SW 1271 (cell line): ENCODE results near the gene GALNT13.
"Not testable (repeated sequence)": the region's sequence is repeated elsewhere in the genome, so short reads cannot be mapped to it uniquely, and the experiment has no call there.

Experiments
- DNase-seq, 2 experiments: peaks; one replicate each; lab custom pipeline; 2025; lab: John Stamatoyannopoulos, UW

The GALNT13 gene

DNA sequence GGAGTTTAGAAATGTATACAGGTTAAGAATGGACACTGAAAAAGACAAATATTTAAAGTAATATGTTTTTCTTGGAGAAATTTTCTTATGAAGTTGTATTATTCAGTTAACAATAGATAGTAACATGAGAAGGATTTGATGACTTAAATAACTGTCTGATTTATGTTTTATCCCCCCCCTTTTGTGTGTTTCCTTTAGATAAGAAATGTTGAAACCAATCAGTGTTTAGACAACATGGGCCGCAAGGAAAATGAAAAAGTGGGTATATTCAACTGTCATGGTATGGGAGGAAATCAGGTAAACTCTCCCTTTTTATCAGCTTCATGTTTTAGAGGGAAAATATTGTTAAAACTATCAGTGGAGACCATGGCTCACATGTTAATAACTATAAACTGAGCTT is 537.1 kb downstream of the GALNT13 start:
- no peak for DNase-seq

DNA sequence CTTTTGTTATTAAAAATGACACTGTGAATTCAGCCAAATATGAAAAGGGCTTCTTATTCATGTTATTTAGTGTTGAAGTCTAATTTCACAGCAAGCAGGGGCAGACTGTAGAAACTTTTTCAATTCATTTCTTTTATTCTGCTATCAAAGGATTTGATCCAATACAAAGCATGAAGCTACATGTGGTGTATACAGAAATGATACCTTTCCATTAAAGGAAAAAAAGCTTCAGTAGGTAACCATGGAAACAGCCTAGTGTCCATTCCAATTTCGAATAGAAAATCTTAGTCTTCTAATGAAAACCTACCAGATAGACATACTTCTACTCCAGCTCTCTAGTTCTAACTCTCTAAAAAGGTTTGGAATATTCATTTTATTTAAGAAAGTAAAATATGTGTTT is 550.5 kb downstream of the GALNT13 start:
- no peak for DNase-seq

DNA sequence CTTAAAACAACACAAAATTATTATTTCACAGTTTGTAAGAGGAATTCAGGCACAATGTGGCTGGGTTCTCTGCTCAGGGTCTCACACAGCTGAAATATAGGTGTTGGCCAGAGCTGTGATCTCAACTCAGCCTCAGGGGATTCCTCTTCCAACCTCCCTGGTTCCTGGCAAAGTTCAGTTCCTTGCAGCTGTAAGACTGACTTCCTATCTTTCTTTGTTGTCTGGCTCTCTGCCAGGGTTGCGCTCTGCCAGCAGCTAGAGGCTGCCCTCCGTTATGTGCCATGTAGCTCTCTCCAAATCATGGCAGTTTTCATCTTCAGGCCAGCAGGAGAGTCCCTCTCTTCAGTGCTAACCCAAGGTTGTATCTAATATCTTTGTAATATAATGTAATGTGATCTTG is 554.3 kb downstream of the GALNT13 start:
- DNase-seq, result no peak

DNA sequence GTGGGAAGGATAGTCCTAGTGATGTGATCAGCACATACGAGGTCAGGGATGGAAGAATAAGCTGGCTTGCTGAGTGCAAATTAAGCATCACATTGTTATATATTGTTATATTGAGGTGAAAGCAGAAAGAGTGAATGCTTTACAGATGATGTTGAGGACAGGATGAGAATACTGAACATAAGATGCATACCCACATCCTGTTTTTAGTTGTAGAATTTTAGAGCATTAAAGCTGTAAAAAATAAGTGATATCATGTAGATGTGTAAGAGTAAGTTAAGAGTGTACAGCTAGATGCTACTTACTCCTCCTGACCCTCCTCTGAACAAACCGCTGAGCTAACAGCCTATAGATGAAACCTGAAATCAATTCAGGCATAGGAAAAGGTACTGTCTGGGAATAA is 555.7 kb downstream of the GALNT13 start:
- DNase-seq, result no peak

DNA sequence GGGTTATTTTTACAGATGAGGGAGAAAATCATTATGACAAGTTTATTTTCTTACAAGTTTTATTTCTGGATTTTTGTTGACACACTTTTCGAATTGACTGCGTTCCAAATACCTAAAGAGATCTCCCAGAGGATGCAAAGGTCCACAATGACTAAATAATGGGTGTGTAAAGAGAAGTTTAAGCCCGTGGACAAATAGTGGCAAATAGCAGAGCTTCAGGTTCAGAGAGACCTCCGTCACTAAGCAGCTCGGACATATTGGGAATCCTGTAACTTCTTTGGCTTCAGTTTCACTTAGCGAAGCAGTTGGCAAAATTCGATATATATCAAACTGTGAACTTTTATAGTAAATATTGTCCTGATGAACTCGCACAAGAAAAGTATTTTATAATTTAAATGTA is 556.3 kb downstream of the GALNT13 start:
- DNase-seq, result no peak

DNA sequence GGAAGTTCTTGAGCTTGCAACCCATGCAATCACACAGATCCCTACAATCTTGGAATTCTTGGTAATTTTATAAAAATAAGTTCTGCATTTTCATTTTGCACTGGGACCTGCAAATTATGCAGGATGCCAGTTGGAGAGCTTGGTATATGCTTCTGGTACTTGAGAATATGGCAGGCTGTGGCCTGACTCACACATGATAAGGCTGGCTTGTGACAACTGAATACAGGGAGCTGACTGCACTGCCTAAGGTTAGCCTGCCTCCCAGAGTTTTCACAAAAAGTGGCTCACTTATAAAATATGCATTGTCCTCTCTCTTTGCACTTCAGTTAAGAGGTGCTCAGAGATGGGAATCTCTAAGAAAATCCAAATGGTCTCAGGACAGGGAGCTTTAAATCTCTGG is 561.3 kb downstream of the GALNT13 start:
- no peak for DNase-seq

DNA sequence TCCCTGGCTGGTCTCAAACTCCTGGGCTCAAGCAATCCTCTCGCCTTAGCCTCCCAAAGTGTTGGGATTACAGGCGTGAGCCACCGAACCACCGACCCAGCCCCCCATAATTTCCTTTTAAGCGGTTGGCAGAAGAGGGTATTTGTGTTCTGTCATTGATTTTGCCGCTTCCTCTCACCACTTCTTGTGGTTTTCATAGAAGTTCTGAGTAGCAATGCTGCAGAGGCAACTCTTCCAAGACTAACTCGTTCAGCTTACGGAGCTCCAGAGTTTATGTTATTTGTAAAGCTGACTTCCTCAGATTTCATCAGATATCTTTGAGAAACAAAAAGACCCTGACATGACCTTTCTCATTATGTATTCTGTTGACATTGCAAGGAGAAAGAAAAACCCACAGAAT is 565.4 kb downstream of the GALNT13 start:
- DNase-seq, result no peak

DNA sequence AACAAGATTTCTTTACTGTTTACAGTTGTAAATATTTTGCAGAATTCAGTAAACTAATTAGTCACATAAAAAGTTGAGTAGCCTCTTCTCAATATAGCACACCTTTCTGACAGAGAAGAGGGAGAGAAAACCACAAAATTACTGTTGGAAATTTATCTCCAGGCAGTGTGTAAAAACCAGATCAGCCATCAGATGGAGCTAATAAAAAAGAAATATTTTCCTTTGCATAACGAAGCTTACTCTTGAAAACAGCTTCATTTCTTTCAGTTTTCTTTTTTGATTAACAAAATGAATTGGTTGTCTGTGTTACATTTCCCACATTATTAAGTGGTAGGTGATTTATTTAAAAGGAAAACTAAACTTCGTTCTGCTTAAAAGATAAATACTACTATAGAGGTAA is 567.4 kb downstream of the GALNT13 start:
- no peak for DNase-seq

DNA sequence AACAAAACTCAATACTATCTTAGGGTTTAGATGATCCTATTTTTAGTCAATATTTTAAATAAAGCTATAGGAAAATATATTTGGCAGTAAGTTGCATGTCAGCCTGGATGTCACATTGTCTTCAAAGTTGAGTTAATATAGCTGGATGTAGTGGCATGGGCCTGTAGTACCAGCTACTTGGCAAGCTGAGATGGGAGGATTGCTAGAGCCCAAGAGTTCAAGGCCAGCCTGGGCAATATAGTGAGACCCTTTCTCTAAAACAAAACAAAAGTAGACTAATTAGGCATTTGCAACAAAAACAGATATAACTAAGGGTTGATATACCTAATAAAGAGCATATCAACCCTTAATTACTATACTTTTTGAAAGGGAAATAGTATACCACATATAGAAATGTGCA is 572.2 kb downstream of the GALNT13 start:
- no peak for DNase-seq

DNA sequence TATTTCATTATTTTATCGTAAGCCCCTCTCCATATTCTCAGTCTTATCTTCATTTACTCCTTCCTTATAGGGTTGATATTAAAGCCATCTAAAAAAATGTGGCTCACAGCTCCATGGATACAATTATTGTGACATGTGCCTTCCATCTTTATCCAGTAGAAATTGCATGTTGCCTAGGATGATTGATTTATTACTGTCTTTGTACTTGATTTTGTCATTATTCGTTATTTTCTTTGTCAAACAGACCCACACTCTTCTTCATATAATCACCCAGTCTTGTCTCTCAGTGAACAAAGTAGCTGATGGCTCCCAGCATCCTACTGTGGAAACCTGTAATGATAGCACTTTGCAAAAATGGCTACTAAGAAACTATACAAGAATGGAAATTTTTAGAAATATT is 574.6 kb downstream of the GALNT13 start:
- no peak for DNase-seq

DNA sequence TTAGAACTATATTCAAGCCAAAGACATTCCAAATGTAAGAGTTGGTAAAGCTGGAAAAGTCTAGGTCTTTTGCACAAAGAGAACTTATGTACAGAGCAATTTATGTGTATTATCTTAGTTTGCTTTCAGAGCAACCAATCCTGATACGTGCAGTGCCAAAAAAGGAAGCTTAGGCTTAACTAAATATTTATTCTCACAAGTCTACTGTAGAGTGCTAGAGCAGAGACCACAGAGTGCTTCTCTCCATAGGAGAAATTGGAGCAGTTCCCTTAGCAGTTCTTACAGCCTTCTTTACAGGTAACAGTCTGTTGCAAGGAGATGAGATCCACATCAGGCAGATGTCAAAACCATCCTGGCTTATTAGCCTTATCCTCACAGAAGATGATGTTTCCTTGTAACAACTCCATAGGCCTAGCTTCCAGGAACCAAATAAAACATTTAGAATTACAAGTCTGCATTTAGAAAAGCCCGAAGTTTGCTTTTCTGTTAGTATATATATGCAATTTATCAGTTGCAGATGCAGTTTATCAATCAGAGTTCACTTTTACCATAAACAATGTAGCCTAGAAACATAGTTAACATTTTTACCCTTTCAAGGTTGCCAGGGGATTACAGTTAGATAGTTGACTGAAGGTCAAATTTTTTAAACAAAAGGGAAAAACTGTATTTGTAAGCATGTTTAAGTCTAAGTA is 576.2 kb downstream of the GALNT13 start:
- no peak for DNase-seq

DNA sequence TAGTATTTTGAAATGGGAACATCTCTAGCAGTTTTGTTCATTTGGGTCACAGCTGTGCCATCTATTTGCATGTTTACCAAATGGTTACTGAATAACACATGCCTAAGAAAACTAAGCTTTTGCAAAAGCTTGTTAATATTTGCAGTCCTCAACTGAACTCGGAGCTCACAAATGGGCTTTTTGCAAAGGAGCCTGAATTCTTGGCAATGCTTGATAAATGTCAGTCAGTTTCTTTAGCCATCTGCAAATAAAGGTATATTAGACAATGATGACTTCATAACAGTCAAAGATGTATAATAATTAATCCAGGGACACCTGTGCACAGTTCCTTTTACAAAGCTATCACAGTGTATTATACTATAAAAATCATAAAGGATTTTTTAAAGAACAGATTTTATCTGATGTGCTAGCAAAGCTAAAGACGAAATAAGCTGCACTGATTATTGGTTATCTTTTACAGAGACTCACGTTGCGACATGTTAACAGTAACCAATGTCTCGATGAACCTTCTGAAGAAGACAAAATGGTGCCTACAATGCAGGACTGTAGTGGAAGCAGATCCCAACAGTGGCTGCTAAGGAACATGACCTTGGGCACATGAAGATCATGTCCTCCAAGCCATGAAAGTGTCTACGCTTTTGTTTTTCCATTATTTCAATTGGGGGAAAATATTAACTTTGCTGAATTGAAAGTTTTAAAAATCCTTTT is 578.4 kb downstream of the GALNT13 start:
- DNase-seq, result no peak

DNA sequence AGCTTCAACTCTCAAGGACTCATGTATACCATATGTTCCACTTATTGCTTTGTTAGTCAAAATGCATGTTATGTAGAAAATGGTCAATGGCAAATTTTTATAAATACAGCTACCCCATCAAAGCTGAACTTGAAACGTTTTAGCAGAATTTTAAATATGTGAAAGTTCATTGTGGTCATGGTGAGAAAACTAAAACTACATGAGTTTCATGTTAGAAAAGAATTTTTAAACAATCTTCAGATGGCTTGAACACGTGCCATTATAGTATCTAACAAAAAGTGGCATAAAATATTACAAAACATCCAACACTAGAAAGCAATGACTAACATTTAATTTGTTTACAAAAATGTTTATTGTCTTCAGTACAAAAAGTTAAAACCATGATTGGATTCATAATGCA is 580.7 kb downstream of the GALNT13 start:
- DNase-seq, result no peak

DNA sequence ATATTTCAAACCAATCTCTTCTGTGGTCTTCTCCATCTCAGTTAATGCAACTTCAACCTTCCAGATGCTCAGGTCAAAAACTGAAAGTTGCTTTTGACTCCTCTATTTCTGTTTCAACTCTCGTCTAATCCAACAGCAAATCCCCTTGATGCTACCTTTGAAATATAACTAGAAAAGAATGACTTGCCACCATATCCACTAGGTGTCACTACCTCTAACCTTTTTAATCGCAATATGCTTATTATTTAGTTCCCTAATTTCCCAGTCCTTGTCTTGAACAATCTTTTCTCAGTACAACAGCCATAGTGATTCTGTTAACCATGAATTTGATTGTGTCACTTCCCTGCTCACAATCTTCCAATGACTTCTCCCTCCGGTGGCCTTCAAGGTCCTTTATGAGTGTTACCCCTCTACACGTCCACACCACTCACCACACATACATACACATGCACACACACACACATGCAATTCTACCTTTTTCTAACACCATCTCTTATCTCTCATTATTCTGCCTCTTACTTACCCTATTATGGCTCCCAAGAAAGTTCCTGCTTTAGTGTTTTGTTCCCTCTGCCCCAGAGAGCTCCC is 581.3 kb downstream of the GALNT13 start:
- peak in 1 of 2 experiments; percentile 17 for DNase-seq

DNA sequence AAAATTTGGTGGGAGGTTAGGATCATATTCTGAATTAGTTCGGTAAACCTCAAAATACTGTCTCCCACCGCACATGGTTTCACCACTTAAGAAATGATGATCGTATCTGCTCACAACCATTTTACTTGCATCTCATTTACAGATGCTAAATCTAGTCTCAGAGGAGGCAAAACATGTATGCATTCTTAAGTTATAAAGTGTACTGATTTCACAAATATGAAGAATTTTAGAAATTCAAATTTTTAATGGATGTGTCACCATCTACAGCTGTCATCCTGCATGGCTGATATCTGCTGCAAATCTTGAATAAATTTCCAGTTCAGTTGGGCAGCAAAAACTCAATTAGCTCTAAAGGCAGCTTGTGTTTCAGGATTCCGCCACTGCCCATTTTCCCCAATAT is 583.4 kb downstream of the GALNT13 start:
- DNase-seq, result no peak

DNA sequence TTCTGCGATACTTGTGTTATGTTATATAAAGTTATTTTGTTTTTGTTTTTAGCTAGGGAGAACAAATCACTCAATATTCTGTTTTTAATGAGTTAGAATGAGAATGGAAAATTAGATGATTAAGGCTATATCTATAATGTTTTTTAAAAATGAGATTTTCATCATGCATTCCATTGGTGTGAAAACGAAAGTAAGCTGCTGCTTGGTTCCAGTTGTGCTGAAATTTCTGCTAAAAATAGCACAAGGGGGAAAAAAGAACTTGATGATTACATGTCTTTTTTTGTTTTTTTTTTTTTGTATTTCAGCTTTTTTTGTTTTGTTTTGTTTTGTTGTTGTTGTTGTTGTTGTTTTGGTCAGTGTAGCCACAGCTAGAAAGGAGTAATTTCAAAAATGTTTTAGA is 584.1 kb downstream of the GALNT13 start:
- DNase-seq, result no peak

DNA sequence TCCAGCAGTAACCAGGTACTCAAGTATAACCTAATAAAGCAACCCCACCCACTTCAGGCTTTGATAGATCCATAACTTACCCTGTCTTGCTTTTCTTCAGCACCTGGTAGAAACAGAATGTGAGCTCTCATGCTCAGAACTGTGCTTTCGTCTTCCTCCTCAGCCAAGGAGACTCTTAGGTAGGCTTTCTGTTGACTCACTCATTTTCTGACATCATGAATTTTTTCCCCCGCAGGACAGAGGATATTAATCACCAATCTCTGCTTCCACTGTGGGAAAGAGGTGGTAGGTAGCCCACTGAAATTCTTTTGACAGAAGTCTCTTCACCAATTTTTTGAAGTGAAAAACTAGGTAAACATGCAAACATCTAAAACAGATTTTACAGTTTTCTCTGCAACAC is 585.6 kb downstream of the GALNT13 start:
- DNase-seq, result no peak

DNA sequence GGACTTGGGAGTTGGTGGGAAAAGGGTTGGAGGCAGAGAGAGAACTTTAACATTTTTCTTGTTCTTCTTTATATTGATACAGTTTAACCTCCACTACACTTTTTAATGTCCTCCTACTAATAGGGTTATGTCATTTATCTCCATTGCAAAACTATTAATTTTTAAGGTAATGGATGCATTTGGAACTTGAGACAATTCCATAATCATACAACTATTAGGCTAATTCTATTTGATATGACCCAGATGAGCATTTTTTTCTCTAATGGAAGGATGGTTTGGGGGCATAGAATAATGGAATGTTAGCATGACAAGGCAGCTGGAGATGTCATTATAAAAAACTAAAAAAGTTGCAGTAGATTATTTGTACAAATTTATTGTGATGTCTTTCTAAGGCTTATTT is 587.6 kb downstream of the GALNT13 start:
- no peak for DNase-seq

DNA sequence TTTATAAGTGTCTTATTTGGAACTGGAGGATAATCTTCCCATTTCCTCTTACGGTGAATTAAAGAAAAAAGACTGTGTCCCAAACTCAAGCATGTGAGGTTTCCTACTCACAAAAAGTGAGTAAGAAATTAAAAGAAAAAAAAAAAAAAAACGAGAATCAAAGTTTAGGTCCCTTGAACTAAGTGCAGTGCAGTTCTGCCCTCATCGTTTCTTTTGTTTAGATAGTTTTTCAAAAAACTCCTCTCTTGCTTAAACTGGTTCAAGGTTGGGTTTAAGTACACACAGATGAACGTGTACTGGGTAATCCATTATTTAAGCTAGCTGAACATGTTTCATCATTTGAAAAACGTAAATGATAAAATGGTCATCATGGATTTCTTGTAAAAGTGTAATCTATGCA is 590.9 kb downstream of the GALNT13 start:
- DNase-seq, result no peak

DNA sequence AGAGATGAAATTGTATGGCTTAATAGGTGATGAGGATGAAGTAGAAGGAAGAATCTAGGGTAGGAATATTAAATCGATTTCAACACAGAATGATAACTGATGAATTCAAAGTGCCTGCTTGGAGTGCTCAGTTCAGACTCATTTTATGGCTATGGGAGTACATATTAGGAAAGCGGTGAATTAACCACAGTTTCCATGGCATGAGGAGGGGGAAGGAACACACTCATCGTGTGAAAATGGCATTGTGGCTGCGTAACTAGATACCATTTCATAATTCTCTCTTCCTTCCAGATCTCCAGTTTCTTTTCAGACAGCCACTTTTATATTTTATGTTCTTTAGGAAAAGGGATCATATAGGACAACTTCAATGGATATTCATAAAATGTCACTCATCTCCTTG is 594.5 kb downstream of the GALNT13 start:
- no peak for DNase-seq

DNA sequence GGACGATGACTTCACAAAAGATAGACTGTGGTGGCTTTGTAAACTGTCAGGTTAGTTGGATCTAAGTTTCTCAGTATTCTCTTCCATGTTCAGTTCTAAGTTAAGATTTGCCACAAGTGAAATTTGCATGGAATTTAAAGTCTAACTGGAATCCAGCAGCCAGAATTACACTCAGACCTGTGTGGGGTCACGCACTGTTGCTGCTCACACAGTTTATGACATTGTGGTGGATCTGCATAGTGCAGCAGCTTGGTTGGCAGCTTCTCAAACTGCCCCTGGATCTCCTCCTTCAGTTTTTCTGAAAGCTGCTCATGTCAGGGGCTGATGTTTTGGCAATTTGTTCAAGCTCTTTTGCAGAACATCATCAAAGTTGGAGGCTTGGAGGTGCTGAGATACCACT is 598.7 kb downstream of the GALNT13 start:
- no peak for DNase-seq

DNA sequence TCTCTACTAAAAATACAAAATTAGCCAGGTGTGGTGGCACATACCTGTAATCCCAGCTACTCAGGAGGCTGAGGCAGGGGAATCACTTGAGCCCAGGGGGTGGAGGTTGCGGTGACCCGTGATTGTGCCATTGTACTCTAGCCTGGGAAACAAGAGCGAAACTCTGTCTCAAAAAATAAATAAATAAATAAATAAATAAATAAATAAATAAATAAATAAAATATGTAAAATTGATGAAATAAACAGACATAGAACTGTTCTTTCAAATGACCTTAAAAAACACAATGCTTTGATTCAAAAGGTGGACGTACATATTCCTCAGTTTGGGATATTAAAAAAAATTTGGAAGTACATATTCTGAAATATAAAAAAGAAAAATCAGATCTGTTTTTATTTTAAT is 599.8 kb downstream of the GALNT13 start:
- DNase-seq, result not testable (repeated sequence)

DNA sequence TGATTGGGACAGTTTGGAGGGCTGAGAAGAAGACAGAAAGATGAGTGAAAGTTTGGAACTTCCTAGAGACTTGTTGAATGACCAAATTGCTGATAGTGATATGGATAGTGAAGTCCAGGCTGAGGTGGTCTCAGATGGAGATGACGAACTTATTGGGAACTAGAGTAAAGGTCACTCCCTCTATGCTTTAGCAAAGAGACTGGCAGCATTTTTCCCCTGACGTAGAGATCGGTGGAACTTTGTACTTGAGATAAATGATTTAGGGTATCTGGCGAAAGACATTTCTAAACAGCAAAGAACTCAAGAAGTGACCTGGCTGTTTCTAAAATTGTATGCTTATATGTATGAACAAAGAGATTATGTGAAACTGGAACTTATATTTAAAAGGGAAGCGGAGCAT is 605.6 kb downstream of the GALNT13 start:
- DNase-seq, result no peak

DNA sequence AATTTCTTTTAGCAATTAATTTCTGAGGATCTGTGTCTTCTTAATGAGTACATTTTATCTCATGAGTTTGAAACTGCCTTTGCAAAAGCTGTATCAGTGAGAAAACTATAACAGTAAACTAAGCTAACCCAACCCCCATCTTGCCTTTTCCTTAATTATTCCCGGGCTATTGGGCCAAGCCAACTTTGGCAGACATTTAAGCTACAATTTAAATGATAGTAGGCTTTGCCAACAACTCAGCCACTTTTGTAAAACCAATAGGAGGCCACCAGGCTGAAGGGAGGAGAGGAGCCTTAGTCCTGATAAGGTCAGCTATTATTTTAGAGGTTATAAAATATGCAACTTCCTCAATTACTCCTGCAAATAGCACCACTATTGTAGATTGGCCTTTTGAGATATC is 608.8 kb downstream of the GALNT13 start:
- no peak for DNase-seq
